Melanocyte of skin (primary cell): ENCODE data around the gene FHL3. TPM values are rescaled to one million over a fixed set of nuclear protein-coding genes. Genes with fewer than 3 reads are reported as not detected.

Source experiments
- small RNA-seq, 2 donors: library from RNA; depleted of rRNA; stranded (forward); fragments of <200 nt; gene quantifications; one replicate each; pipeline ENCODE3, GENCODE V24; 2012
- total RNA-seq, 2 donors: library from RNA; depleted of rRNA; stranded (reverse); fragments of >200 nt; gene quantifications; 2 replicates each; pipeline ENCODE4 v1.2.3, GENCODE V29; 2012

The FHL3 gene
- total RNA-seq: 10 to 100 TPM; 13.7 to 36.1 TPM

GRCh38 chr1:38005195-38006007 lies at the start of gene FHL3:
TSS of gene FHL3 (minus strand) at chr1:38005514. CDS start at chr1:37999412, 6,102 bp downstream.

GRCh38 chr1:38046333-38046883 lies 41.1 kb upstream of the FHL3 start, which contains the start of gene POU3F1:
TSS of gene POU3F1 (minus strand) at chr1:38046793. CDS start at chr1:38046743, 50 bp downstream.

GRCh38 chr1:38012363-38013226 lies 7.3 kb upstream of the FHL3 start, which contains the start of gene UTP11:
TSS of gene UTP11 (plus strand) at chr1:38012734. CDS start at chr1:38012803, 69 bp downstream.

Small RNA genes lying within 50 kb of the gene (small RNA-seq; reads per million reads assigned to genes)
- 0 reads per million in 2 donors for gene RF00017
- gene RNU6-510P: 0.04 to 0.06 reads per million in 2 donors

Other genes with a start within 250 kb of the FHL3 start
- not detected for gene EPHA10, start 240.4 kb downstream of the FHL3 start, total RNA-seq
- 1 to 10 TPM in 1 of 2 donors, under 1 TPM in 1; 1.00 to 1.4 TPM for gene MANEAL, start 211.7 kb downstream of the FHL3 start, total RNA-seq
- gene C1orf122, start 197.7 kb downstream of the FHL3 start, total RNA-seq: 10 to 100 TPM; 12.0 TPM
- 10 to 100 TPM; 18.9 to 42.0 TPM for gene YRDC, start 197.3 kb downstream of the FHL3 start, total RNA-seq
- gene MTF1, start 145.9 kb downstream of the FHL3 start, total RNA-seq: 1 to 10 TPM; 4.1 to 4.7 TPM
- gene INPP5B, start 58.5 kb downstream of the FHL3 start, total RNA-seq: 10 to 100 TPM; 34.4 to 34.6 TPM
- 100 to 1,000 TPM in 1 of 2 donors, 10 to 100 TPM in 1; 77.4 to 121 TPM for gene SF3A3, start 15.5 kb downstream of the FHL3 start, total RNA-seq
- gene UTP11, start 7.2 kb upstream of the FHL3 start, total RNA-seq: 10 to 100 TPM; 54.3 to 86.7 TPM
- 1 to 10 TPM in 1 of 2 donors, under 1 TPM in 1; 0.67 to 3.4 TPM for gene POU3F1, start 41.3 kb upstream of the FHL3 start, total RNA-seq